Type B pancreatic cell (in vitro differentiated cells): ENCODE measurements around the gene CBX6. TPM values are rescaled to one million over a fixed set of nuclear protein-coding genes. Genes with fewer than 3 reads are reported as not detected.
A peak's percentile ranks its signal among the peaks of the same experiment; 100 is the strongest.

Experiments
- DNase-seq: peaks from one replicate; pipeline ENCODE4 v3.0.0; 2021; ENCODE audit warnings: mixed read lengths; ENCODE audit not compliant: unreplicated experiment; ENCODE audit errors: extremely low spot score
- H3K27ac Mint-ChIP-seq: 2 replicates; pipeline ENCODE4 v1.8.0; 2021; ENCODE audit warnings: mild to moderate bottlenecking, mixed read lengths
- H3K27me3 Mint-ChIP-seq: 2 replicates; pipeline ENCODE4 v1.8.0; 2021; ENCODE audit warnings: mixed read lengths
- H3K36me3 Mint-ChIP-seq: 2 replicates; pipeline ENCODE4 v1.8.0; 2021; ENCODE audit warnings: mixed read lengths
- H3K4me1 Mint-ChIP-seq: one replicate; pipeline ENCODE4 v1.8.0; 2021; ENCODE audit warnings: mixed read lengths; ENCODE audit not compliant: unreplicated experiment
- H3K4me3 Mint-ChIP-seq: 2 replicates; pipeline ENCODE4 v1.8.0; 2021; ENCODE audit warnings: mild to moderate bottlenecking, mixed read lengths
- H3K9me3 Mint-ChIP-seq: 2 replicates; pipeline ENCODE4 v1.8.0; 2021; ENCODE audit warnings: mixed read lengths
- CTCF ChIP-seq: fragments of 200-600 bp; sonication (generic); conservative IDR thresholded peaks from 2 replicates; pipeline ENCODE4 v1.5.0; 2021; ENCODE audit warnings: antibody characterized with exemption, mild to moderate bottlenecking
- total RNA-seq: library from RNA; stranded (reverse); gene quantifications from 2 replicates; pipeline ENCODE4 v1.2.1, GENCODE V29; 2021; ENCODE audit warnings: low replicate concordance

Gene CBX6
- total RNA-seq, 1 donor from 2014 or later: 93.5 TPM

GRCh38 chr22:38869663-38870062 is 2.4 kb downstream of the CBX6 start:
- peak overlapping the region; percentile 94 for H3K4me3 Mint-ChIP-seq
- peak; percentile 20 for DNase-seq
- H3K27ac Mint-ChIP-seq: peak overlapping the region; percentile 83
- H3K9me3 Mint-ChIP-seq: no peaks in the 10 kb centered on the region
- no peaks in the 10 kb centered on the region for H3K36me3 Mint-ChIP-seq
- H3K4me1 Mint-ChIP-seq: peaks cover 40% of the 10 kb centered on the region
- no peaks in the 10 kb centered on the region for H3K27me3 Mint-ChIP-seq
- TF ChIP-seq CTCF: no peak

GRCh38 chr22:38868886-38869381 is 3.1 kb downstream of the CBX6 start:
- DNase-seq: peak; percentile 88
- Mint-ChIP-seq H3K36me3 (no peaks in the 10 kb centered on the region), H3K4me1 (peaks cover 43% of the 10 kb centered on the region), H3K9me3 (no peaks in the 10 kb centered on the region), H3K4me3 (peak overlapping the region; percentile 17), H3K27ac (no peak overlapping the region), H3K27me3 (no peaks in the 10 kb centered on the region)
- peak; percentile 93 for TF ChIP-seq CTCF

- Mint-ChIP-seq H3K4me3 (no peak overlapping the region), H3K27ac (no peak overlapping the region), H3K9me3 (no peaks in the 10 kb centered on the region), H3K4me1 (peaks cover 37% of the 10 kb centered on the region), H3K27me3 (no peaks in the 10 kb centered on the region), H3K36me3 (no peaks in the 10 kb centered on the region)
- TF ChIP-seq CTCF: no peak
- DNase-seq: peak; percentile 39
Observed at GRCh38 chr22:38868286-38868721, 3.7 kb downstream of the CBX6 start.

GRCh38 chr22:38867471-38868285 is 4.3 kb downstream of the CBX6 start:
- H3K4me1 Mint-ChIP-seq: peaks cover 35% of the 10 kb centered on the region
- no peaks in the 10 kb centered on the region for H3K36me3 Mint-ChIP-seq
- H3K27ac Mint-ChIP-seq: no peak overlapping the region
- no peak overlapping the region for H3K4me3 Mint-ChIP-seq
- no peaks in the 10 kb centered on the region for H3K27me3 Mint-ChIP-seq
- DNase-seq: no peak
- no peak for TF ChIP-seq CTCF
- no peaks in the 10 kb centered on the region for H3K9me3 Mint-ChIP-seq

- Mint-ChIP-seq H3K27me3 (no peaks in the 10 kb centered on the region), H3K36me3 (no peaks in the 10 kb centered on the region), H3K27ac (no peak overlapping the region), H3K4me1 (peaks cover 35% of the 10 kb centered on the region), H3K9me3 (no peaks in the 10 kb centered on the region), H3K4me3 (no peak overlapping the region)
- no peak for TF ChIP-seq CTCF
- no peak for DNase-seq
Observed at GRCh38 chr22:38867124-38867455, 4.9 kb downstream of the CBX6 start.
